ENCODE data around the gene LECT2. TPM values are rescaled to one million over a fixed set of nuclear protein-coding genes. Genes with fewer than 3 reads are reported as not detected.

LECT2 gene
- total RNA-seq, 1 donor from 2014 or later, result not detected

GRCh38 chr5:135944564-135944963 is 10.2 kb downstream of the LECT2 start:
- Mint-ChIP-seq H3K4me1 (ENCODE audit: low read depth) (peaks cover 2% of the 10 kb centered on the region), H3K27ac (ENCODE audit: unreplicated experiment) (no peak overlapping the region), H3K9me3 (ENCODE audit: low read depth) (no peaks in the 10 kb centered on the region), H3K36me3 (ENCODE audit: low read depth) (no peaks in the 10 kb centered on the region), H3K4me3 (ENCODE audit: unreplicated experiment) (no peak overlapping the region), H3K27me3 (ENCODE audit: low read depth) (no peaks in the 10 kb centered on the region)
- no peak for DNase-seq (ENCODE audit: low spot score)
- no peak for TF ChIP-seq CTCF (IDR thresholded peaks at IDR 0.05)

GRCh38 chr5:135942202-135942771 is 12.5 kb downstream of the LECT2 start:
- no peaks in the 10 kb centered on the region for H3K36me3 Mint-ChIP-seq (ENCODE audit: low read depth)
- H3K27me3 Mint-ChIP-seq (ENCODE audit: low read depth), result peaks cover 4% of the 10 kb centered on the region
- TF ChIP-seq CTCF (IDR thresholded peaks at IDR 0.05), result no peak
- H3K27ac Mint-ChIP-seq (ENCODE audit: unreplicated experiment), result no peak overlapping the region
- DNase-seq (ENCODE audit: low spot score), result no peak
- peaks cover 2% of the 10 kb centered on the region for H3K4me1 Mint-ChIP-seq (ENCODE audit: low read depth)
- no peaks in the 10 kb centered on the region for H3K9me3 Mint-ChIP-seq (ENCODE audit: low read depth)
- H3K4me3 Mint-ChIP-seq (ENCODE audit: unreplicated experiment), result no peak overlapping the region

- Mint-ChIP-seq H3K27ac (ENCODE audit: unreplicated experiment) (no peak overlapping the region), H3K4me3 (ENCODE audit: unreplicated experiment) (no peak overlapping the region), H3K36me3 (ENCODE audit: low read depth) (no peaks in the 10 kb centered on the region), H3K27me3 (ENCODE audit: low read depth) (peaks cover 4% of the 10 kb centered on the region), H3K9me3 (ENCODE audit: low read depth) (no peaks in the 10 kb centered on the region), H3K4me1 (ENCODE audit: low read depth) (peaks cover 2% of the 10 kb centered on the region)
- no peak for TF ChIP-seq CTCF (IDR thresholded peaks at IDR 0.05)
- no peak for DNase-seq (ENCODE audit: low spot score)
Measured at GRCh38 chr5:135941711-135942110, 13.1 kb downstream of the LECT2 start.

GRCh38 chr5:135937245-135937911 is 17.4 kb downstream of the LECT2 start:
- H3K27ac Mint-ChIP-seq (ENCODE audit: unreplicated experiment), result no peak overlapping the region
- no peaks in the 10 kb centered on the region for H3K9me3 Mint-ChIP-seq (ENCODE audit: low read depth)
- H3K27me3 Mint-ChIP-seq (ENCODE audit: low read depth), result peaks cover 7% of the 10 kb centered on the region
- no peaks in the 10 kb centered on the region for H3K4me1 Mint-ChIP-seq (ENCODE audit: low read depth)
- H3K36me3 Mint-ChIP-seq (ENCODE audit: low read depth), result no peaks in the 10 kb centered on the region
- H3K4me3 Mint-ChIP-seq (ENCODE audit: unreplicated experiment), result no peak overlapping the region
- DNase-seq (ENCODE audit: low spot score), result no peak
- no peak for TF ChIP-seq CTCF (IDR thresholded peaks at IDR 0.05)

- no peak for DNase-seq (ENCODE audit: low spot score)
- no peak overlapping the region for H3K4me3 Mint-ChIP-seq (ENCODE audit: unreplicated experiment)
- no peak for TF ChIP-seq CTCF (IDR thresholded peaks at IDR 0.05)
Measured at GRCh38 chr5:135934939-135935338, 19.8 kb downstream of the LECT2 start.

More at GRCh38 chr5:135934939-135935338, 19.8 kb downstream of the LECT2 start:
- no peaks in the 10 kb centered on the region for H3K36me3 Mint-ChIP-seq (ENCODE audit: low read depth)
- peaks cover 3% of the 10 kb centered on the region for H3K4me1 Mint-ChIP-seq (ENCODE audit: low read depth)
- no peaks in the 10 kb centered on the region for H3K9me3 Mint-ChIP-seq (ENCODE audit: low read depth)
- H3K27ac Mint-ChIP-seq (ENCODE audit: unreplicated experiment), result no peak overlapping the region
- peaks cover 22% of the 10 kb centered on the region for H3K27me3 Mint-ChIP-seq (ENCODE audit: low read depth)

All from chondrocyte (in vitro differentiated cells).